IMR-90 (cell line): ENCODE data around the gene MFNG. TPM values are rescaled to one million over a fixed set of nuclear protein-coding genes. Genes with fewer than 3 reads are reported as not detected.
A peak's percentile ranks its signal among the peaks of the same experiment; 100 is the strongest.

Experiments
- ATAC-seq: fragments of 200-7000 bp; cut with Tn5 transposase; 2 replicates; pipeline ENCODE4 v1.9.1; 2020; ENCODE audit warnings: low read depth, mild to moderate bottlenecking, moderate library complexity
- BruUV-seq: library from RNA; stranded (reverse); fragments of 400-500 nt; replicated peaks from 2 replicates; lab custom pipeline; 2021; lab: Mats Ljungman, UMichigan
- CTCF ChIA-PET: fragments of 300-600 bp; formaldehyde crosslinking; extraction: SDS; loops from one replicate; lab custom pipeline; 2021; ENCODE audit warnings: antibody characterized with exemption; lab: Yijun Ruan, JAX
- POLR2A ChIA-PET: fragments of 300-600 bp; sonication (Branson Sonifier 250); formaldehyde crosslinking; loops from one replicate; lab custom pipeline; 2022; ENCODE audit warnings: antibody characterized with exemption; ENCODE audit not compliant: unreplicated experiment; lab: Charles Lee
- DNase-seq: peaks from one replicate; pipeline ENCODE4 v3.0.0; 2013
- H2AFZ ChIP-seq: replicated peaks from 2 replicates; pipeline ENCODE3; 2013; ENCODE audit warnings: low read length, mild to moderate bottlenecking; ENCODE audit not compliant: poor library complexity
- H2AK5ac ChIP-seq: 2 replicates; pipeline ENCODE4 v1.6.1; 2013; ENCODE audit warnings: low read depth, low read length, inconsistent platforms
- H2AK9ac ChIP-seq: replicated peaks from 2 replicates; pipeline ENCODE3; 2013; ENCODE audit warnings: mild to moderate bottlenecking, low read depth, low read length, moderate library complexity; ENCODE audit not compliant: poor library complexity
- H2BK120ac ChIP-seq: 2 replicates; pipeline ENCODE4 v1.6.1; 2013; ENCODE audit warnings: low read depth, low read length, inconsistent platforms
- H2BK15ac ChIP-seq: 3 replicates; pipeline ENCODE4 v1.6.1; 2013; ENCODE audit warnings: low read depth, low read length, inconsistent platforms
- H2BK20ac ChIP-seq: 2 replicates; pipeline ENCODE4 v1.6.1; 2013; ENCODE audit warnings: low read depth, mild to moderate bottlenecking, inconsistent platforms, low read length, moderate library complexity
- H2BK5ac ChIP-seq: 2 replicates; pipeline ENCODE4 v1.6.1; 2013; ENCODE audit warnings: mild to moderate bottlenecking, low read depth, low read length, inconsistent platforms; ENCODE audit not compliant: poor library complexity, severe bottlenecking
- H3K14ac ChIP-seq: replicated peaks from 2 replicates; pipeline ENCODE4 v1.6.1; 2013; ENCODE audit warnings: low read depth, low read length, inconsistent platforms
- H3K18ac ChIP-seq: 2 replicates; pipeline ENCODE4 v1.6.1; 2013; ENCODE audit warnings: low read depth, low read length, control low read depth
- H3K23ac ChIP-seq: 2 replicates; pipeline ENCODE4 v1.6.1; 2013; ENCODE audit warnings: low read depth, low read length, inconsistent platforms
- H3K27ac ChIP-seq: 2 replicates; pipeline ENCODE4 v1.5.1; 2013; ENCODE audit warnings: mild to moderate bottlenecking, control low read depth, low read length; ENCODE audit not compliant: insufficient read depth
- H3K27me3 ChIP-seq: 2 replicates; pipeline ENCODE4 v1.6.1; 2013; ENCODE audit warnings: low read length; ENCODE audit not compliant: control insufficient read depth, insufficient read depth
- H3K36me3 ChIP-seq: 2 replicates; pipeline ENCODE4 v1.6.1; 2013; ENCODE audit warnings: low read length, mixed read lengths; ENCODE audit not compliant: control insufficient read depth, insufficient read depth
- H3K4ac ChIP-seq: 2 replicates; pipeline ENCODE4 v1.6.1; 2013; ENCODE audit warnings: low read depth, low read length, inconsistent platforms
- H3K4me1 ChIP-seq: 2 replicates; pipeline ENCODE4 v1.6.1; 2013; ENCODE audit warnings: low read length, mixed read lengths; ENCODE audit not compliant: control insufficient read depth, insufficient read depth
- H3K4me2 ChIP-seq: 2 replicates; pipeline ENCODE4 v1.6.1; 2013; ENCODE audit warnings: low read depth, mild to moderate bottlenecking, control low read depth, low read length, moderate library complexity
- H3K4me3 ChIP-seq: 2 replicates; pipeline ENCODE4 v1.5.1; 2013; ENCODE audit warnings: low read depth, mild to moderate bottlenecking, control low read depth, low read length, moderate library complexity; ENCODE audit not compliant: insufficient read depth
- H3K56ac ChIP-seq: 2 replicates; pipeline ENCODE4 v1.6.1; 2013; ENCODE audit warnings: low read length, inconsistent platforms; ENCODE audit not compliant: insufficient read depth; ENCODE audit errors: extremely low read depth
- H3K79me1 ChIP-seq, 2 experiments: 2 replicates each; pipeline ENCODE4 v1.6.1; 2013; ENCODE audit warnings: low read length in 2 of 2, inconsistent platforms in 1 of 2, low read depth in 1 of 2
- H3K9ac ChIP-seq: 2 replicates; pipeline ENCODE4 v1.6.1; 2013; ENCODE audit warnings: low read depth, low read length, control low read depth
- H3K9me1 ChIP-seq: 2 replicates; pipeline ENCODE4 v1.6.1; 2013; ENCODE audit warnings: low read length, inconsistent platforms; ENCODE audit not compliant: insufficient read depth
- H3K9me3 ChIP-seq: 2 replicates; pipeline ENCODE4 v1.6.1; 2013; ENCODE audit warnings: low read length; ENCODE audit not compliant: control insufficient read depth, insufficient read depth
- H4K20me1 ChIP-seq: 2 replicates; pipeline ENCODE4 v1.6.1; 2013; ENCODE audit warnings: low read length, inconsistent platforms; ENCODE audit not compliant: insufficient read depth
- H4K5ac ChIP-seq: 2 replicates; pipeline ENCODE4 v1.6.1; 2013; ENCODE audit warnings: mild to moderate bottlenecking, low read depth, low read length, control low read depth
- H4K8ac ChIP-seq, 2 experiments: 2 replicates each; pipeline ENCODE4 v1.6.1; 2013; ENCODE audit warnings: low read depth in 2 of 2, low read length in 2 of 2, control low read depth in 1 of 2, inconsistent platforms in 1 of 2
- H4K91ac ChIP-seq: 2 replicates; pipeline ENCODE4 v1.6.1; 2013; ENCODE audit warnings: low read depth, low read length, inconsistent platforms; ENCODE audit not compliant: insufficient read depth
- BHLHE40 ChIP-seq: fragments of 150-350 bp; IDR thresholded peaks from 2 replicates; pipeline ENCODE4 v1.6.1; 2016; ENCODE audit warnings: mild to moderate bottlenecking, low read depth, low read length
- CEBPB ChIP-seq: IDR thresholded peaks from 2 replicates; pipeline ENCODE4 v1.6.1; 2012; ENCODE audit warnings: low read depth, low read length, improper control_type of control experiment
- FOS ChIP-seq: fragments of 150-350 bp; IDR thresholded peaks from 2 replicates; pipeline ENCODE4 v1.6.1; 2016; ENCODE audit warnings: low read depth, low read length
- MAFK ChIP-seq: IDR thresholded peaks from 2 replicates; pipeline ENCODE4 v1.6.1; 2012; ENCODE audit warnings: low read depth, low read length, improper control_type of control experiment
- MAZ ChIP-seq: IDR thresholded peaks from 2 replicates; pipeline ENCODE4 v1.6.1; 2012; ENCODE audit warnings: low read depth, mild to moderate bottlenecking, low read length, improper control_type of control experiment, moderate library complexity, borderline replicate concordance
- MXI1 ChIP-seq: IDR thresholded peaks from 2 replicates; pipeline ENCODE4 v1.6.1; 2012; ENCODE audit warnings: low read depth, mild to moderate bottlenecking, low read length, moderate library complexity, borderline replicate concordance
- POLR2A ChIP-seq: IDR thresholded peaks from 2 replicates; pipeline ENCODE4 v1.6.1; 2012; ENCODE audit warnings: mild to moderate bottlenecking, low read depth, low read length
- RAD21 ChIP-seq: IDR thresholded peaks from 2 replicates; pipeline ENCODE4 v1.6.1; 2012; ENCODE audit warnings: low read length, improper control_type of control experiment
- RCOR1 ChIP-seq: IDR thresholded peaks from 2 replicates; pipeline ENCODE4 v1.6.1; 2012; ENCODE audit warnings: mild to moderate bottlenecking, low read length, improper control_type of control experiment; ENCODE audit not compliant: insufficient replicate concordance
- SMC3 ChIP-seq: fragments of 150-350 bp; IDR thresholded peaks from 2 replicates; pipeline ENCODE4 v1.6.1; 2016; ENCODE audit warnings: low read depth, mild to moderate bottlenecking, antibody characterized with exemption, low read length, moderate library complexity
- WGBS, 2 experiments: methylation state at CpG; one replicate each; pipeline versions ENCODE4 v1.1.5 to v1.1.7; 2013; ENCODE audit warnings: missing lambda C conversion rate in 2 of 2; ENCODE audit not compliant: insufficient read length in 1 of 2; ENCODE audit errors: extremely low coverage in 2 of 2; 5-methylcytosine and 5-hydroxymethylcytosine counted together
- dilution Hi-C: fragments of 300-500 bp; cut with HindIII; formaldehyde crosslinking; loops from one replicate; pipeline ENCODE4 v1.14.3; 2018; ENCODE audit warnings: low sequenced_read_pairs; ENCODE audit not compliant: unreplicated experiment
- in situ Hi-C: fragments of 300-500 bp; cut with MboI; formaldehyde crosslinking; loops from 3 replicates; pipeline ENCODE4 v1.14.3; 2019; ENCODE audit warnings: low sequenced_read_pairs, inconsistent platforms, mixed read lengths
- intact Hi-C: fragments of 100-400 bp; cut with micrococcal nuclease; formaldehyde crosslinking; loops from 2 replicates; pipeline ENCODE4 v1.10.0; 2022
- polyA plus RNA-seq, 3 experiments: library from polyadenylated mRNA; depleted of rRNA; stranded (reverse); fragments of >200 nt; gene quantifications; 2 replicates each; pipeline ENCODE4 v1.2.3, GENCODE V29; 2012; ENCODE audit warnings: low replicate concordance in 1 of 3
- total RNA-seq: library from RNA; depleted of rRNA; stranded (reverse); fragments of >200 nt; gene quantifications from 2 replicates; pipeline ENCODE4 v1.2.3, GENCODE V29; 2012
- TF ChIP-seq, protein P1 (sequence below): conservative IDR thresholded peaks from 2 replicates; pipeline ENCODE4 v1.5.1; 2012; ENCODE audit warnings: mild to moderate bottlenecking, low read depth, low read length, improper control_type of control experiment
- TF ChIP-seq, protein P2 (sequence below): fragments of 150-350 bp; IDR thresholded peaks from 2 replicates; pipeline ENCODE4 v1.6.1; 2016; ENCODE audit warnings: low read depth, mild to moderate bottlenecking, low read length, moderate library complexity, borderline replicate concordance

The MFNG gene
- total and polyA plus RNA-seq, 2 of the 4 experiments (the other 2 are of a cell fraction): 0.15 TPM; not detected in 1

DNA sequence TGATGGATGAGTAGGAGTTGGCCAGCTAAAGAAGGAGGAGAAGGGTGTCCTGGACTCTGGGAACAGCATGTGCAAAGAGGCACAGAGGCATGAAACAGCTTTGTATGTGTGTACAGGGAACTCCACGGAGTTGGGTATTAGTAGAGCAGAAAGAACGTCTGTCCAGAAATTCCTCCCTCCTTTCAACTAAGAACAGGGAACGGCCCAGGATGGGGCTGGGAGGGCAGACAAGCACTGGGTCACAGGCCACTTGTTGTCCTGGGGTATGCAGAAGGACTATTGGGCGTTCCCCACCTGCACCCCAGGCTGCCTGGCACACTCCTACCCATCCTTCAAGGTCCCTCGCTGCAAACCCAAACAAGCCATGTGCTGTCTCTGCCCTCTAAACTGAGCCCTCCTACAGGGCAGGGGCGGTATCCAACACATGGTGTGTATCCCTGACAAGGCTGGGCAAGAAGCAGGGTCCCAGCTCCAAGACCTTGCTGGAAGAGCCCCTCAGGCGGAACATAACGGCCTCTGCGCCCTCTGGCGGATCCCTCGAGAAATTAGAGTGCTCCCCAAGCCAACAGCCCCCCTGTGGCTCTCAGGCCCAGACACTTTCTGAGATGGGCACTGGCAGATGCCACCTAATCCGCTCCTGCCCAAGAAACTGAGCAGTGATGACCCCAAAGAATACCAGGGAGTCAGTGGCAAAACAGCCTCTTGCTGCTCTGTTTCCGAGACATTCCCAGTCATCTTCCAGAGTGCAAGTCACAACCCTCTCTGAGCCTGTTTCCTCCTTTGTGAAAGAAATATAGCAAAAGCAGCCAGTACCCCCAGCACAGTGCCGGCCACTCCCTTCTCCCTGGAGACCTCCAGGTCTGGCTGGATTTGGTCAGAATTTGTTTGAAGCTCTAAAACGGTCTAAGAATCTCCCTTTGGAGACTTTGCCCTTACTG lies 57.3 kb downstream of the MFNG start:
- peaks cover 22% of the 10 kb centered on the region for H3K9me1 ChIP-seq
- ChIA-PET POLR2A (no interaction called here), CTCF (interaction anchor here (0.9 to 1.5 kb wide), 4 partner anchors 12 to 99 kb away, joined by 3 to 4 read pairs (median 3); no protein-coding TSS in a partner anchor)
- peak overlapping the region; percentile 94 for H3K4ac ChIP-seq
- H2BK15ac ChIP-seq: peak overlapping the region; percentile 89; the same call in 2 of the 3 replicates
- intact Hi-C loops (loop anchor here (1.0 kb wide), 1 partner anchor 112 kb away; no protein-coding TSS in a partner anchor), in situ Hi-C loops (no loop called here), dilution Hi-C loops (no loop called here)
- H3K27me3 ChIP-seq: no peaks in the 10 kb centered on the region
- H3K79me1 ChIP-seq: peaks cover 3 to 20% of the 10 kb centered on the region in 2 experiments; a peak in 1 of 4 replicates
- H4K5ac ChIP-seq: no peak overlapping the region
- peak overlapping the region; percentile 59 for H4K91ac ChIP-seq
- 0 out of 2 replicates have a peak overlapping the region, but pooled peaks have one; percentile 15 for H3K9ac ChIP-seq
- no peak overlapping the region for H3K4me2 ChIP-seq
- H4K20me1 ChIP-seq: peaks cover 5% of the 10 kb centered on the region; the same call in 1 of the 2 replicates
- no peak overlapping the region for H3K18ac ChIP-seq
- no peak overlapping the region for H2BK5ac ChIP-seq
- H2AFZ ChIP-seq: peak overlapping the region; percentile 71
- H2BK20ac ChIP-seq: peak overlapping the region; percentile 98
- H2AK9ac ChIP-seq: peak overlapping the region; percentile 90
- H4K8ac ChIP-seq: peak overlapping the region in 1 of 2 experiments; percentile 67; a peak in 1 of 4 replicates
- no TSS peak for BruUV-seq
- peak; percentile 43 for DNase-seq
- 7% methylated on average over 3 of the region's 15 CpGs; no CpG with 5 or more reads in 1 of the 2 experiments for WGBS, 2 experiments
- no peak overlapping the region for H3K4me3 ChIP-seq
- H3K4me1 ChIP-seq: peaks cover 18% of the 10 kb centered on the region
- no peak overlapping the region for H3K27ac ChIP-seq
- H3K9me3 ChIP-seq: peaks cover 15% of the 10 kb centered on the region
- H2BK120ac ChIP-seq: peak overlapping the region; percentile 93
- H2AK5ac ChIP-seq: peak overlapping the region; percentile 98
- H3K23ac ChIP-seq: peak overlapping the region; percentile 71; the same call in 1 of the 2 replicates
- H3K36me3 ChIP-seq: no peaks in the 10 kb centered on the region
- 0 out of 2 replicates have a peak overlapping the region, but pooled peaks have one; percentile 67 for H3K14ac ChIP-seq
- H3K56ac ChIP-seq: no peak overlapping the region; the same call in 1 of the 2 replicates
- ATAC-seq: no peak
- TF ChIP-seq RCOR1 (no peak), FOS (no peak), MAZ (peak; percentile 55; the same call in 1 of the 2 replicates), MXI1 (no peak), CEBPB (no peak), SMC3 (peak; percentile 69), BHLHE40 (no peak), POLR2A (no peak), RAD21 (peak; percentile 67), MAFK (no peak)
- TF ChIP-seq, protein P1, sequence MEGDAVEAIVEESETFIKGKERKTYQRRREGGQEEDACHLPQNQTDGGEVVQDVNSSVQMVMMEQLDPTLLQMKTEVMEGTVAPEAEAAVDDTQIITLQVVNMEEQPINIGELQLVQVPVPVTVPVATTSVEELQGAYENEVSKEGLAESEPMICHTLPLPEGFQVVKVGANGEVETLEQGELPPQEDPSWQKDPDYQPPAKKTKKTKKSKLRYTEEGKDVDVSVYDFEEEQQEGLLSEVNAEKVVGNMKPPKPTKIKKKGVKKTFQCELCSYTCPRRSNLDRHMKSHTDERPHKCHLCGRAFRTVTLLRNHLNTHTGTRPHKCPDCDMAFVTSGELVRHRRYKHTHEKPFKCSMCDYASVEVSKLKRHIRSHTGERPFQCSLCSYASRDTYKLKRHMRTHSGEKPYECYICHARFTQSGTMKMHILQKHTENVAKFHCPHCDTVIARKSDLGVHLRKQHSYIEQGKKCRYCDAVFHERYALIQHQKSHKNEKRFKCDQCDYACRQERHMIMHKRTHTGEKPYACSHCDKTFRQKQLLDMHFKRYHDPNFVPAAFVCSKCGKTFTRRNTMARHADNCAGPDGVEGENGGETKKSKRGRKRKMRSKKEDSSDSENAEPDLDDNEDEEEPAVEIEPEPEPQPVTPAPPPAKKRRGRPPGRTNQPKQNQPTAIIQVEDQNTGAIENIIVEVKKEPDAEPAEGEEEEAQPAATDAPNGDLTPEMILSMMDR: peak; percentile 65
- TF ChIP-seq, protein P2, sequence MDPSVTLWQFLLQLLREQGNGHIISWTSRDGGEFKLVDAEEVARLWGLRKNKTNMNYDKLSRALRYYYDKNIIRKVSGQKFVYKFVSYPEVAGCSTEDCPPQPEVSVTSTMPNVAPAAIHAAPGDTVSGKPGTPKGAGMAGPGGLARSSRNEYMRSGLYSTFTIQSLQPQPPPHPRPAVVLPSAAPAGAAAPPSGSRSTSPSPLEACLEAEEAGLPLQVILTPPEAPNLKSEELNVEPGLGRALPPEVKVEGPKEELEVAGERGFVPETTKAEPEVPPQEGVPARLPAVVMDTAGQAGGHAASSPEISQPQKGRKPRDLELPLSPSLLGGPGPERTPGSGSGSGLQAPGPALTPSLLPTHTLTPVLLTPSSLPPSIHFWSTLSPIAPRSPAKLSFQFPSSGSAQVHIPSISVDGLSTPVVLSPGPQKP: no peak
